ENCODE data around the gene ACTN4. TPM values are rescaled to one million over a fixed set of nuclear protein-coding genes. Genes with fewer than 3 reads are reported as not detected.

The ACTN4 gene
- total and polyA plus RNA-seq, 12 donors, result 148 to 773 (median 558) TPM

- no peak for TF ChIP-seq POLR2A (IDR thresholded peaks at IDR 0.05)
- TF ChIP-seq, protein P1, sequence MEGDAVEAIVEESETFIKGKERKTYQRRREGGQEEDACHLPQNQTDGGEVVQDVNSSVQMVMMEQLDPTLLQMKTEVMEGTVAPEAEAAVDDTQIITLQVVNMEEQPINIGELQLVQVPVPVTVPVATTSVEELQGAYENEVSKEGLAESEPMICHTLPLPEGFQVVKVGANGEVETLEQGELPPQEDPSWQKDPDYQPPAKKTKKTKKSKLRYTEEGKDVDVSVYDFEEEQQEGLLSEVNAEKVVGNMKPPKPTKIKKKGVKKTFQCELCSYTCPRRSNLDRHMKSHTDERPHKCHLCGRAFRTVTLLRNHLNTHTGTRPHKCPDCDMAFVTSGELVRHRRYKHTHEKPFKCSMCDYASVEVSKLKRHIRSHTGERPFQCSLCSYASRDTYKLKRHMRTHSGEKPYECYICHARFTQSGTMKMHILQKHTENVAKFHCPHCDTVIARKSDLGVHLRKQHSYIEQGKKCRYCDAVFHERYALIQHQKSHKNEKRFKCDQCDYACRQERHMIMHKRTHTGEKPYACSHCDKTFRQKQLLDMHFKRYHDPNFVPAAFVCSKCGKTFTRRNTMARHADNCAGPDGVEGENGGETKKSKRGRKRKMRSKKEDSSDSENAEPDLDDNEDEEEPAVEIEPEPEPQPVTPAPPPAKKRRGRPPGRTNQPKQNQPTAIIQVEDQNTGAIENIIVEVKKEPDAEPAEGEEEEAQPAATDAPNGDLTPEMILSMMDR (IDR thresholded peaks at IDR 0.05), result no peak
- H3K27me3 ChIP-seq, result no peaks in the 10 kb centered on the region
- H3K27ac ChIP-seq, result peak overlapping the region in 4 of 5 donors; percentile 7 to 77 (median 70)
- DNase-seq, result peak in 4 of 7 donors; percentile 31 to 58 (median 46)
- WGBS, 4 donors, result 42 to 52% (median 46%) methylated on average over 4 to 6 of the region's 6 CpGs
- peaks cover 12 to 20% of the 10 kb centered on the region in 2 donors for H3K4me1 ChIP-seq (replicated peaks in 1 of 2)
- no peaks in the 10 kb centered on the region for H3K9me3 ChIP-seq (replicated peaks in 1 of 3)
- peaks cover 0 to 26% of the 10 kb centered on the region in 2 donors for H3K36me3 ChIP-seq (replicated peaks in 1 of 2)
- no peak overlapping the region for H3K4me3 ChIP-seq
- intact Hi-C loops (cut with DNase I), result loop anchor here in 1 of 2 donors (10.0 kb wide), 1 partner anchor 111 kb away; the partner anchor contains the start of gene HNRNPL
These were observed 86.2 kb downstream of the ACTN4 start for GRCh38 chr19:38733493-38734175.

DNA sequence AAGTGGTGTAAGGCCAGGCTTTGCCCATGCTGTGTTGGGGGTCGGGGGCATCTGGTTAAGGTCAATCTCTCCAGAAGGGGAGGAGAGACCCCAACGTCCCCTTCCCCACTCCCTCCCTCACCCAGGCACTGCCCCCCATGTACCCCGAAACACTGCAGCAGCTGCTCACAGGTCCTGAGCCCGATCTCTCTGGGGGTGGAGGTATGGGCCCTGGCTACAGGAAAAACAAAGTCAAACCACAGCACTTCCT lies 86.7 kb downstream of the ACTN4 start:
- no peak overlapping the region for H3K4me3 ChIP-seq
- H3K9me3 ChIP-seq (replicated peaks in 1 of 3), result no peaks in the 10 kb centered on the region
- DNase-seq, result peak in 1 of 7 donors; percentile 35
- peaks cover 7 to 20% of the 10 kb centered on the region in 2 donors for H3K4me1 ChIP-seq (replicated peaks in 1 of 2)
- H3K27me3 ChIP-seq, result no peaks in the 10 kb centered on the region
- 59 to 68% methylated on average over 4 of the region's 4 CpGs; no CpG with 5 or more reads in 2 of the 4 donors for WGBS, 4 donors
- peak overlapping the region in 4 of 5 donors; percentile 16 to 77 (median 70) for H3K27ac ChIP-seq
- H3K36me3 ChIP-seq (replicated peaks in 1 of 2), result peaks cover 0 to 21% of the 10 kb centered on the region in 2 donors
- intact Hi-C loops (cut with DNase I), result loop anchor here in 1 of 2 donors (10.0 kb wide), 1 partner anchor 111 kb away; the partner anchor contains the start of gene HNRNPL
- TF ChIP-seq POLR2A (IDR thresholded peaks at IDR 0.05), result no peak
- TF ChIP-seq, protein P1 (IDR thresholded peaks at IDR 0.05), result no peak

GRCh38 chr19:38734426-38735256 lies 87.2 kb downstream of the ACTN4 start:
- Histone ChIP-seq H3K27ac (peak overlapping the region; percentile 16 to 77 (median 66)), H3K9me3 (replicated peaks in 1 of 3) (no peaks in the 10 kb centered on the region), H3K36me3 (replicated peaks in 1 of 2) (peaks cover 0 to 18% of the 10 kb centered on the region in 2 donors), H3K27me3 (no peaks in the 10 kb centered on the region), H3K4me3 (no peak overlapping the region), H3K4me1 (replicated peaks in 1 of 2) (peaks cover 7 to 20% of the 10 kb centered on the region in 2 donors)
- TF ChIP-seq, protein P1 (IDR thresholded peaks at IDR 0.05), result no peak
- no peak for TF ChIP-seq POLR2A (IDR thresholded peaks at IDR 0.05)
- peak in 5 of 7 donors; percentile 42 to 57 (median 45) for DNase-seq
- 46 to 67% (median 58%) methylated on average over 6 to 13 of the region's 13 CpGs for WGBS, 4 donors
- intact Hi-C loops (cut with DNase I), result loop anchor here in 1 of 2 donors (10.0 kb wide), 1 partner anchor 110 kb away; the partner anchor contains the start of gene HNRNPL

DNA sequence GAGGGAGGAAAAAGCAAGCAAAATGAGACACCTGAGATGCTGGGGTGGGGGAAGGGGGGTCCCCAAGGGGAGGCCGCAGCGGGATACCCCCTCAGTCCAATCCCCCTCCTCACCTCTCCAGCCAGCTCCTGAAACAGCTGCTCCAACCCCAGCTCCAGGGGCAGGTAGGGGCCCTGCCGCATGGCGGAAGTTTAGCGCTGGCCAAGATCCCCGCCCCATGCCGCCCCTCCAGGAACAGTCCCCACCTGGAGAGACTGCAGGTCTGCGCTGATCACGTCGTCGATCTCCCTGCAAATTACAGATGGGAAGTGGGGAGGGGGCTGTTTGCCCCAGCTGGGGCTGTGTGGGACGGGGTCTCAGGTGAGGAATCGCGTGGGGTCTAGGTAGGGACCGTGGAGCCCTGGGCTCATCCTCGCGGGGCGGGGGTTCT lies 87.8 kb downstream of the ACTN4 start:
- H3K27ac ChIP-seq, result peak overlapping the region in 4 of 5 donors; percentile 55 to 77 (median 70)
- H3K36me3 ChIP-seq (replicated peaks in 1 of 2), result peaks cover 0 to 13% of the 10 kb centered on the region in 2 donors
- H3K4me1 ChIP-seq (replicated peaks in 1 of 2), result peaks cover 7 to 20% of the 10 kb centered on the region in 2 donors
- H3K9me3 ChIP-seq (replicated peaks in 1 of 3), result no peaks in the 10 kb centered on the region
- TF ChIP-seq, protein P1 (IDR thresholded peaks at IDR 0.05), result no peak
- TF ChIP-seq POLR2A (IDR thresholded peaks at IDR 0.05), result no peak
- H3K4me3 ChIP-seq, result no peak overlapping the region
- intact Hi-C loops (cut with DNase I), result loop anchor here in 1 of 2 donors (10.0 kb wide), 1 partner anchor 110 kb away; the partner anchor contains the start of gene HNRNPL
- H3K27me3 ChIP-seq, result no peaks in the 10 kb centered on the region
- 20 to 45% (median 21%) methylated on average over 3 to 18 of the region's 18 CpGs for WGBS, 4 donors
- peak in 5 of 7 donors; percentile 36 to 61 (median 51) for DNase-seq
